H1 (cell line): ENCODE data around the gene VENTX.
A peak's percentile ranks its signal among the peaks of the same experiment; 100 is the strongest.

Experiments used
- CREB1 ChIP-seq: IDR thresholded peaks from 2 replicates; pipeline ENCODE4 v1.6.1; 2012; ENCODE audit warnings: inconsistent platforms
- CTCF ChIP-seq, 3 experiments: IDR thresholded peaks; 1 replicate in 2 of 3; 2 replicates in 1 of 3; pipeline versions ENCODE4 v1.5.1 to v1.6.1; 2011; ENCODE audit warnings: low read length in 3 of 3, mild to moderate bottlenecking in 3 of 3, inconsistent platforms in 2 of 3, low read depth in 1 of 3, moderate library complexity in 1 of 3; ENCODE audit not compliant: insufficient read depth in 1 of 3; ENCODE audit errors: control extremely low read depth in 1 of 3
- E2F6 ChIP-seq: IDR thresholded peaks from 2 replicates; pipeline ENCODE4 v1.6.1; 2012; ENCODE audit warnings: inconsistent platforms
- EP300 ChIP-seq, 2 experiments: IDR thresholded peaks; 1 replicate in 1 of 2; 2 replicates in 1 of 2; pipeline ENCODE4 v1.6.1; 2011 to 2012; ENCODE audit warnings: low read depth in 2 of 2, low read length in 2 of 2, mild to moderate bottlenecking in 2 of 2, borderline replicate concordance in 1 of 2, inconsistent platforms in 1 of 2, moderate library complexity in 1 of 2
- KDM1A ChIP-seq: fragments of 200-600, 300-600 bp; sonication (generic); IDR thresholded peaks from 2 replicates; pipeline ENCODE4 v1.7.1; 2016; ENCODE audit warnings: mild to moderate bottlenecking, low read length, borderline replicate concordance
- POLR2A ChIP-seq, 2 experiments: IDR thresholded peaks; 1 replicate in 1 of 2; 2 replicates in 1 of 2; pipeline ENCODE4 v1.6.1; 2011; ENCODE audit warnings: low read depth in 2 of 2, low read length in 2 of 2, mild to moderate bottlenecking in 2 of 2; ENCODE audit errors: control extremely low read depth in 1 of 2
- POLR2AphosphoS5 ChIP-seq: IDR thresholded peaks from 2 replicates; pipeline ENCODE4 v1.6.1; 2011; ENCODE audit warnings: low read depth, low read length
- RFX5 ChIP-seq: IDR thresholded peaks from 2 replicates; pipeline ENCODE4 v1.6.1; 2011; ENCODE audit warnings: low read depth, low read length, improper control_type of control experiment, borderline replicate concordance
- TAF1 ChIP-seq: IDR thresholded peaks from 2 replicates; pipeline ENCODE4 v1.6.1; 2011; ENCODE audit warnings: mild to moderate bottlenecking, low read depth, low read length
- TBP ChIP-seq: IDR thresholded peaks from 2 replicates; pipeline ENCODE4 v1.6.1; 2011; ENCODE audit warnings: low read depth, low read length, improper control_type of control experiment
- USF2 ChIP-seq: IDR thresholded peaks from 2 replicates; pipeline ENCODE4 v1.6.1; 2011; ENCODE audit warnings: low read length, improper control_type of control experiment
- ZNF274 ChIP-seq: IDR thresholded peaks from 2 replicates; pipeline ENCODE4 v1.7.0; 2012; ENCODE audit warnings: low read length, borderline replicate concordance; ENCODE audit errors: extremely low read depth

DNA sequence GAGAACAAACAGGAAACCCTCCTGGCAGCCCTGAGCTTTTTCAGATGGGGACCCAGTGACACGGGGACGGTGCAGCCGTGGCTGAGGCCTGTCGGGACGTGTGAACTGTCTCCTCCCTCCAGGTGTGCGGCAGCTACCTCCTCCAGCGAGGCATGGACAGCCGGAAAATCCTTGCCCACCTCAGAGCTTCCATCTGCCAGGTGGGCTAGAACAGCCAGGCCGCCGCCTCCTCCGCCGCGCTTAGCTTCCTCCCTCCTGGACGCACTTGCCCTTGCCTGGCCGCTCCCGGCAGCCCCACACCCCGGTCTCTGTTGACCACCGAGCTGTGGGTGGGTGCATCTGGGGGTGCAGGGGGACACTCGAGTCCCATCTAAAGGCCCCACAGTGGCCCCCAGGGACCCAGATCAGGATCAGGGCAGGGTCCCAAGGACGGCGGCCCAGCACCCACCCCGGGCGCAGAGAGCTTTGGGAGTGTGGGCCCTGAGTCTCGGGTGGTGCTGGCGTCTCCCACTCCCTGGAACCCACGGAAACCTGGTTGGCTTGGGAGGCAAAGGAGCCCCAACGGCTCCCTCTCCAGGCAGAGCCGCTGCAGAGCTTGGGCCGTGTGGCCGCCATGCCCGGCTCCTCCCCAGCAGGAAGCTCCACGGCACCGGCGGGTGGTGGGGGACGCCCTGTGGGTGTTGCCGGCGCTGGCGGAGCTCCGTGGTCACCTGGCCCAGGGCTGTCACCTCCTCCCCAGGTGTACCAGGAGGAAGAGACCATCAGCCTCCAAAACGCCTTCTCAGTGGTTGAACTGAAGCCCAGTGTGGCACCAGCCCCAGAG is 40.5 kb upstream of the VENTX start:
- TF ChIP-seq CREB1 (no peak), CTCF (IDR thresholded peaks at IDR 0.05; ENCODE audit: control extremely low read depth in 1 of 3, insufficient read depth in 1 of 3, low read depth in 1 of 3, low read length in 3 of 3) (peak; percentile 45 to 51 (median 47); a peak in 3 of 4 replicates), USF2 (no peak), POLR2A (IDR thresholded peaks at IDR 0.05; ENCODE audit: control extremely low read depth in 1 of 2, low read depth in 2 of 2, low read length in 2 of 2) (no peak), EP300 (IDR thresholded peaks at IDR 0.05; ENCODE audit: borderline replicate concordance in 1 of 2, low read depth in 2 of 2, low read length in 2 of 2) (no peak), POLR2AphosphoS5 (no peak), E2F6 (no peak), KDM1A (no peak), TBP (no peak), ZNF274 (no peak), RFX5 (no peak), TAF1 (no peak)
